IPS-18a (cell line): ENCODE measurements around the gene NCAM1.
A peak's percentile ranks its signal among the peaks of the same experiment; 100 is the strongest.

Experiments
- H3K27ac ChIP-seq: one replicate; pipeline ENCODE4 v1.5.1; 2013; ENCODE audit warnings: low read length
- H3K27me3 ChIP-seq: one replicate; pipeline ENCODE4 v1.6.1; 2013; ENCODE audit warnings: mild to moderate bottlenecking, low read length; ENCODE audit not compliant: control insufficient read depth, insufficient read depth
- H3K36me3 ChIP-seq: one replicate; pipeline ENCODE4 v1.6.1; 2013; ENCODE audit warnings: low read depth, low read length; ENCODE audit not compliant: control insufficient read depth
- H3K4me1 ChIP-seq: one replicate; pipeline ENCODE4 v1.6.1; 2013; ENCODE audit warnings: low read depth, low read length; ENCODE audit not compliant: control insufficient read depth
- H3K4me3 ChIP-seq: one replicate; pipeline ENCODE4 v1.5.1; 2013; ENCODE audit warnings: low read length
- H3K9ac ChIP-seq: one replicate; pipeline ENCODE4 v1.6.1; 2013; ENCODE audit warnings: mild to moderate bottlenecking, low read length, moderate library complexity
- H3K9me3 ChIP-seq: one replicate; pipeline ENCODE4 v1.6.1; 2013; ENCODE audit warnings: low read depth, low read length; ENCODE audit not compliant: control insufficient read depth

The NCAM1 gene

DNA sequence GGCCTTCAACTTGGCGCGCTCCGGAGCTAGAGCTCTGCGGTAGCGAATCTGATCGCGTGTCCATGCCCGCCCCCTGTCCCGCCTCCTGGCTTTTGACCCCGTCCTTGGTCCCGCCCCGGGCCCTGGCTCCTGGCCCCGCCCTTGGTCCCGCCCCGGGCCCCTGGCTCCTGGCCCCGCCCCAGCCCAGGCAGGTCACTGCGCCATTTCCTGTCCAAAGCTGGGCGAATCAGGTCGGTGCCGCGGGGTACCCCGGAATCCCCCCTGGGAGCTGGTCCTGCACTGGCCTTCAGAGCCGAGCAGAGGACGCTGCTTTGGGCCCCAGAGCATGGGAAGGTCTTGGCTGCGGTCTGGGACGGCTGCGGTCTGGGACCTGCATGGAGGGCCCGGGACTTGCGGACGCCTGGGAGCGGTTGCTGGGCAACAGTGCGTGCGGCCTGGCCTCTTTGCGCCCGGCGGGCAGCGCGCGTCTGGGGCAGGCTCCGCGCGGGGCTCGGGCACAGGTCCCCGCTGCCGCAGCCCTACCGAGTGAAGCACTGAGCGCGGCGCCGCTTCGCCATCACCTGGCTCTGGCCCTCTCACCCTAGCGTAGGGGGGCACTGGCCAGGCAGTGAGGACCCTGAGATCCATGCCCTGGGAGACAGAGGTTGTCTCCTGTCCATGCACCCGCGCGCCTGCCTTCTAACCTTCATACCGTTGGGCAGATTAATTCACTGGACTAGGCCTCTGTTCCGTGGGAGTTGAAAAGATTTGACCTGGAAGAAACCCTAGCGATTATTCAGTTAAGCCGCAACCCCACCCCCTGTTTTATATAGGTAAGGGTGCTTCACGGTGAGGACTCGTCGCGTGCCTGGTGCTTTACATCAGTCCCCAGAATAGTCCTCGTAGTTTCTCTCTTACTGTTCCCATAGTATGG is 353.4 kb downstream of the NCAM1 start, which contains the start of gene TTC12:
Gene TTC12, plus strand, starts transcription at position 195 of the 913 bp plus-strand sequence. CDS start 1,675 bp downstream, outside the sequence.
- peak within 1 kb of the TSS; percentile 77 for H3K4me3 ChIP-seq
- no peaks in the 10 kb centered on the region for H3K36me3 ChIP-seq

DNA sequence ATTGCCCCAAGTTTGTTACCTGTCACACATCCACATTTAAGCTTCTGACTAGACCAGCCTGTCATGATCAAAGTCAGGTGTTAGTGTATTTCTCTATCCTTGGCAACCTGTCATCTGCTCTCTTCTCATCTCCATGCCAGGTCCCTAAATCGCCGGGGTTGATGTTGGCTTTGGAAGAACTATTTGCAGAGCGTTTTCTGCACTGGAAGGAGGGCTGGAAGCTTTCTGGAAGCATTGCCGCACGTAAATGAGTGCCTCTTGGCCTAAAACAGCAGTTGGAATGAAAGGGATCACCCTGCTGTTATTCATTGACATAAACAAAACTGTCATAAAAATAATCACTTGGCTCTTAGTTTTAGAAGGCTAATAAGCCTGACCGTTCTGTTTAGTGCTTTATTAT is 354.6 kb downstream of the NCAM1 start:
- Histone ChIP-seq H3K27ac (no peak overlapping the region), H3K36me3 (no peaks in the 10 kb centered on the region), H3K4me3 (peak overlapping the region; percentile 77), H3K9ac (no peak overlapping the region), H3K4me1 (peaks cover 17% of the 10 kb centered on the region), H3K9me3 (no peaks in the 10 kb centered on the region), H3K27me3 (peaks cover 14% of the 10 kb centered on the region)

More for the DNA sequence above, 353.4 kb downstream of the NCAM1 start, which contains the start of gene TTC12:
- Histone ChIP-seq H3K27me3 (peaks cover 14% of the 10 kb centered on the region), H3K9me3 (no peaks in the 10 kb centered on the region), H3K9ac (peak within 1 kb of the TSS; percentile 71), H3K4me1 (peaks cover 17% of the 10 kb centered on the region), H3K27ac (no peak within 1 kb of the TSS)

DNA sequence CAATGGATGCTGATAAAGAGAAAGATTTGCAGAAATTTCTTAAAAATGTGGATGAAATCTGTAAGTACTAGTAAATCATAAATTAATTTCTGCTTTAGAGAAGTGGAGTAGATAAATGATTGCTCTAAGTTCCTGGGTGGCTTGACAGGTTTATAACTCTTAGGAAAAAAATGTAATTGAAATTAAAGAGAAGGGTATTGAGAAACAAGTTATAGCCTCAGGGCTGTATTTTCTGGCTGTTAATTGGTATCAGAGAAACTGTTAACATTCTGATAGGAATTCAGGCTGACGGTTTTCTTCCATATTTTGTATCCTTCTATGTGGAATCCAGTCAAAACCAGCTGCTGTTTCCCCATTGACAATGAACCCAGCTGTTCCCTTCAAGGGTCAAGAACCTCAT is 355.0 kb downstream of the NCAM1 start:
- no peak overlapping the region for H3K4me3 ChIP-seq
- H3K9ac ChIP-seq = no peak overlapping the region
- no peaks in the 10 kb centered on the region for H3K9me3 ChIP-seq
- no peaks in the 10 kb centered on the region for H3K36me3 ChIP-seq
- peaks cover 14% of the 10 kb centered on the region for H3K27me3 ChIP-seq
- H3K4me1 ChIP-seq = peaks cover 17% of the 10 kb centered on the region
- H3K27ac ChIP-seq = no peak overlapping the region

DNA sequence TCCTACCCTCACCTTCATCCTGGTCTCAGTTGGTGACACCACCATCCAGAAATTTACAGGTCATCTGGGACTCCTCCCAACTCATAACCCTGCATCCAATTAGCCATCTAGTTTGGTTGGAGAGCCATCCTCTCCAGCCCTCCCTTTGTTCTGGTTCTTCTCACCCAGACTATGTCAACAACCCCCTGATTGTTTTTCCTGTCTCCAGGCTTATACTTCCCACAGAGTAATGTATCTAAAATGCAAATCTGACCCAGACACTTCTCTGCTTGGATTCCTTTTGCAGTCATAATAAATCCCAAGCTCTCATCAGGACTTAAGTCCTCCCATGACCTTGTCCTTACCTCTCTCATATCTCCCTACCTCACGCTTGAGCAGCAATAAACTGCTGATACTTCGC is 356.1 kb downstream of the NCAM1 start:
- H3K9ac ChIP-seq = no peak overlapping the region
- no peaks in the 10 kb centered on the region for H3K36me3 ChIP-seq
- H3K9me3 ChIP-seq = no peaks in the 10 kb centered on the region
- peaks cover 17% of the 10 kb centered on the region for H3K4me1 ChIP-seq
- no peak overlapping the region for H3K27ac ChIP-seq
- peaks cover 14% of the 10 kb centered on the region for H3K27me3 ChIP-seq
- H3K4me3 ChIP-seq = no peak overlapping the region

DNA sequence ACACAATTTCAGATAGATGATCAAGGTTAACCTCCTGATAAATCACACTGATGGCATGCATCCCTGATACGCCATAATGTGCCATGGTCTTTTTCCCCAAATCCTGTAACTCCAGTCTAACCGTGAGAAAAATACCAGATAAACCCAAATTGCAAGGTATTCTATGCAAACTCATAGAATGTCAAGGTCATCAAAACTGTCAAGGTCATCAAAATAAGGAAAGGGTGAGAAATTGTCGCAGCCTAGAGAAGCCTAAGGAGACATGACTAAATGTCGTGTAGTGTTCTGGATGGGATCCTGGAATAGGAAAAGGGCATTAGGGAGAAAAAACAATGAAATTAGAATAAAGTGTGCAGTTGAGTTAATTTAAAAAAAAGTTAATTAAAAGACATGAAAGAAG is 357.9 kb downstream of the NCAM1 start:
- no peak overlapping the region for H3K9ac ChIP-seq
- H3K4me1 ChIP-seq = peaks cover 8% of the 10 kb centered on the region
- H3K27ac ChIP-seq = no peak overlapping the region
- H3K36me3 ChIP-seq = no peaks in the 10 kb centered on the region
- H3K4me3 ChIP-seq = no peak overlapping the region
- H3K27me3 ChIP-seq = no peaks in the 10 kb centered on the region
- H3K9me3 ChIP-seq = no peaks in the 10 kb centered on the region

DNA sequence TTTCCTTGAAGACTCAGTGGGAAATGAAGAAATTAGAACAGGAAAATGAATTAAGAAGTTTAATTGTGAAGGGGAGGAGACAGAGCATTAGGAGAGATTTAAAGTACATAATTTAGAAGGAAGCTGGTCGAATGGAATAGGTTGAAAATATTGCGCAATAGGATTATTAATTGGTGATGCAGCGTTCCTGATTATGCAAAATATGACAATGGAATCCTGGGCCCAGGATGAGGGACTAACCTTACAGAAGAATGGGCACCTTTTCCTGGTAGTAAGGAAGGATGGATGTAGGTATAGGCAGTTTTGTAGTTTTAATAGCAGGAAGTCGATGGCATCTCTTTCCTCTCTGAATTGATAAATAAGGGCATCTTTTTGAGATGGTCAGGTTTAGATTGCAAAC is 360.9 kb downstream of the NCAM1 start:
- H3K9me3 ChIP-seq = no peaks in the 10 kb centered on the region
- H3K4me1 ChIP-seq = no peaks in the 10 kb centered on the region
- H3K36me3 ChIP-seq = no peaks in the 10 kb centered on the region
- no peak overlapping the region for H3K9ac ChIP-seq
- no peak overlapping the region for H3K4me3 ChIP-seq
- H3K27ac ChIP-seq = no peak overlapping the region
- H3K27me3 ChIP-seq = no peaks in the 10 kb centered on the region

DNA sequence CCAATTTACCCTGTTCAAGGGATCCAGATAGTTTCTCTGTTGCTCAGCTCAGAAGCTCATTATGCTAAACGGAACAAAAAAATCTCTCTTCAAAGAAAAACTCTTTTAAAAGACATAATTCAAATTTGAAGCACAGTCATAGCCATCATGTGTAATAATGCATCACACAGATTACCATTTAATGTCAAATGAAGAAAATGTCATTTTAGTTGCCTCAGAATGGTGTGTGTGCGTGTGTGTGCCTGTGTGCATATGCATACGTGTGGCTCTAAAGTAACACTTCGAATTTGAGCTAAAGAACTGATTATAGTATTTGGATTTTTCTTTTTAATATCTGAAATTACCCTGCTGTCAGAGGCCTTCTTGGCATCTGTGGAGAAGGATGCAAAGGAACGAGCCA is 363.0 kb downstream of the NCAM1 start:
- Histone ChIP-seq H3K9ac (no peak overlapping the region), H3K27me3 (no peaks in the 10 kb centered on the region), H3K27ac (no peak overlapping the region), H3K4me3 (no peak overlapping the region), H3K9me3 (no peaks in the 10 kb centered on the region), H3K36me3 (peaks cover under 1% of the 10 kb centered on the region), H3K4me1 (no peaks in the 10 kb centered on the region)
